Brain microvascular endothelial cell (primary cell): ENCODE measurements around the gene TIMM44.

Source experiments
- DNase-seq: peaks from one replicate; pipeline ENCODE4 v3.0.0-alpha.2; 2020
- H3K27ac ChIP-seq: fragments of 250-450 bp; sonication (Bioruptor Pico); 2 replicates; pipeline ENCODE4 v1.5.1; 2020; ENCODE audit warnings: mild to moderate bottlenecking, moderate library complexity
- H3K27me3 ChIP-seq: fragments of 250-450 bp; sonication (Bioruptor Pico); replicated peaks from 2 replicates; pipeline ENCODE4 v1.5.1; 2020; ENCODE audit warnings: mild to moderate bottlenecking
- H3K36me3 ChIP-seq: fragments of 250-450 bp; sonication (Bioruptor Pico); replicated peaks from 2 replicates; pipeline ENCODE4 v1.5.1; 2020; ENCODE audit warnings: mild to moderate bottlenecking
- H3K4me3 ChIP-seq: 2 replicates; pipeline ENCODE4 v1.5.1; 2011; ENCODE audit warnings: low read depth, mild to moderate bottlenecking, control low read depth, low read length, moderate library complexity
- CTCF ChIP-seq: IDR thresholded peaks from 2 replicates; pipeline ENCODE4 v1.5.1; 2011; ENCODE audit warnings: low read depth, mild to moderate bottlenecking, moderate library complexity, low read length, control low read depth, inconsistent platforms; ENCODE audit errors: missing control alignments
- in situ Hi-C: cut with HindIII; loops from 2 replicates; pipeline ENCODE4 v1.10.0; 2017; ENCODE audit warnings: low sequenced_read_pairs, low pct_ligation_motif_present

TIMM44 gene

GRCh38 chr19:7924241-7924640 is 19.2 kb downstream of the TIMM44 start:
- Histone ChIP-seq H3K36me3 (peaks cover 10% of the 10 kb centered on the region), H3K27me3 (no peaks in the 10 kb centered on the region), H3K4me3 (no peak overlapping the region), H3K27ac (no peak overlapping the region)
- no peak for DNase-seq
- in situ Hi-C loops = no loop called here
- no peak for TF ChIP-seq CTCF

GRCh38 chr19:7923295-7924191 is 19.9 kb downstream of the TIMM44 start:
- in situ Hi-C loops = no loop called here
- no peak for DNase-seq
- H3K27me3 ChIP-seq = no peaks in the 10 kb centered on the region
- H3K4me3 ChIP-seq = no peak overlapping the region
- H3K27ac ChIP-seq = no peak overlapping the region
- peaks cover 10% of the 10 kb centered on the region for H3K36me3 ChIP-seq
- no peak for TF ChIP-seq CTCF

GRCh38 chr19:7922836-7923195 is 20.6 kb downstream of the TIMM44 start:
- Histone ChIP-seq H3K27me3 (no peaks in the 10 kb centered on the region), H3K27ac (no peak overlapping the region), H3K4me3 (no peak overlapping the region), H3K36me3 (peaks cover 10% of the 10 kb centered on the region)
- no peak for DNase-seq
- TF ChIP-seq CTCF = no peak
- in situ Hi-C loops = no loop called here

GRCh38 chr19:7921967-7922835 is 21.3 kb downstream of the TIMM44 start:
- H3K4me3 ChIP-seq = no peak overlapping the region
- peaks cover 1% of the 10 kb centered on the region for H3K27me3 ChIP-seq
- no peak for TF ChIP-seq CTCF
- in situ Hi-C loops = no loop called here
- no peak overlapping the region for H3K27ac ChIP-seq
- no peak for DNase-seq
- peaks cover 10% of the 10 kb centered on the region for H3K36me3 ChIP-seq

GRCh38 chr19:7921302-7921966 is 22.0 kb downstream of the TIMM44 start:
- Histone ChIP-seq H3K36me3 (peaks cover 10% of the 10 kb centered on the region), H3K4me3 (peak overlapping the region; percentile 57), H3K27me3 (peaks cover 8% of the 10 kb centered on the region), H3K27ac (peak overlapping the region; percentile 54)
- no peak for DNase-seq
- no peak for TF ChIP-seq CTCF
- in situ Hi-C loops = no loop called here
